Activated CD8-positive, alpha-beta memory T cell treated with anti-CD3 and anti-CD28 coated beads, Interleukin-2, amount 50 U/mL, for 1 hour (primary cell): ENCODE data around the gene SIRT1.
"Not testable (repeated sequence)": the region's sequence is repeated elsewhere in the genome, so short reads cannot be mapped to it uniquely, and the experiment has no call there.

Source experiments
- DNase-seq: peaks from one replicate; pipeline ENCODE4 v3.0.0-alpha.2; 2020; ENCODE audit errors: extremely low read depth

Gene SIRT1

GRCh38 chr10:67955614-67956013 lies 71.2 kb downstream of the SIRT1 start:
- no peak for DNase-seq

DNA sequence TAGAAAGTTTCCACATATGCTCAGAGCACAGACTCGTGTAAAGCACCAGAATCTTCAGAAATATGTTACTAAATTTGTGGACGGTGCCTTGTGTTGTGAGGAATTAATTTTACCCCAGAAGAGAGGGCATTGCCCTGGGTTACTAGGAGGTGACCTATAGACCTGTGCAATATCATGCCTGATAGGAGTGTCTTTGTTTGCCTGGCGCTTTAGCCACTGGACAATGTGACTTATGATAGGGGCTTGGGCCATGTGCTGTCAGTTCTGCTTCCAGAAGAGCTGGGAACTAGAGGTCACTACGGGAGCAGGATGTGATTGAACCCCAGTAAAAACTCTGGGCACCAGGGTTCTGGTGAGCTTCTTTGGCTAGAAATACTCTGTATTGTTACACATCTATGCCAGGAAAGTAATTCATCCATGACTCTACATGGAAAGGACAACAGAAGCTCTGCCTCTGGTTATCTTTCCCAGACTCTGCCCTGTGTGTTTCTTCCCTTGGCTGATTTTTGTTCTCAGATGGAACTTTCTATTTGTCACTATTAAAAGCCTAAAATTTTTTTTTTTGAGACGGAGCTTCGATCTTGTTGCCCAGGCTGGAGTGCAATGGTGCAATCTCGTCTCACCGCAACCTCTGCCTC lies 75.5 kb downstream of the SIRT1 start:
- DNase-seq: no peak

DNA sequence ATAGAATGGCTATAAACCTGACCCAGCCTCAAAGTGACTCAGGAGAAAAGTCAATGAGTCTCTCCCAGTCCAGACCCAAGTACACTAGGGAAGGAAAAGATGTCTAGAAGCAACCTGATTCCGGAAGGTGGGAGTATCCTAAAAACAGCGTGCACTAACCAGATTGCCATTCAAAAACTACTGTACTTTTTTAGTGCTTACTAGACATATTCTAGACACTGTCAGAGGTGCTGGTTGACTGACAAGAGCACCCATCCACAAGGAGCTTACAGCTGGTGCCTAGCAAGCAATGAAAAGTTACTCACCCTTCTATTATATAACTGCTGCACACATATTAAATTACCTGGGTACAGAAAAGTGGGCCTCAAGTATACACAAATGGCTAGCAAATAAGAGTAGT lies 81.0 kb downstream of the SIRT1 start:
- DNase-seq: no peak

DNA sequence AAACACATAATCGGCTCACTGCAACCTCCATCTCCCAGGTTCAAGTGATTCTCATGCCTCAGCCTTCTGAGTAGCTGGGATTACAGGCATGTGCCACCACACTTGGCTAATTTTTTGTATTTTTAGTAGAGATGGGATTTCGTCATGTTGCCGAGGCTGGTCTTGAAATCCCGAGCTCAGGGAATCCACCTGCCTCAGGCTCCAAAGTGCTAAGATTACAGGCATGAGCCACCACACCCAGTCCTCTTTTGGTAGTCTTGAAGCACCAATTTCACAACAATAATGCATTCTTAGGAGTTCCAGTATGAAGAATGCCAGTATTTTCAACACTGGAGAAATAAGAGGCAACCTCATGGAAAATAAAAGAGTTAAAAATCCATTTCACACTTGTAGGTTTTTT lies 81.6 kb downstream of the SIRT1 start:
- not testable (repeated sequence) for DNase-seq
